NCI-H82 treated with DMSO at 0.1 percent for 48 hours (cell line): Measurements from ENCODE around the gene NTM.

Experiments
- DNase-seq: peaks from one replicate; lab custom pipeline; 2025; ENCODE audit not compliant: unreplicated experiment; lab: John Stamatoyannopoulos, UW

Gene NTM

DNA sequence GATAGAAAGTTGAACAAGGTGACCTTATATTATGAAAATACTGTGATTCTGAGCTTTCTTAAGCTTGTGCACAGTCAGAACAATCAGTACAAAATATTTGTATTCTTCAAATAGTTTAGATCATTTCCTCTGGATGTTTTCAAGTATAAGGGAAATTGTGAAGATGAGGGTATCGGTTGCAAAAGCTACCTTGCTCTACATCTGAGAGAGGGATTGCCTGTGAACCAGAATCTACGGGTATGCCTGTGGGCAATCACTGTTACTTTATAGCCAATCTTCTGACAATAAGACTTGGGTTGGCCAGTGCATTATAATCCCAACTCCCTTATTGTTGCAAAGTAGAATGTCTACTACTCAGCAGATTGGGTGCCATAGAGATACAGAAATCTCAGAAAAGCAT lies 90.5 kb downstream of the NTM start:
- DNase-seq, result no peak

DNA sequence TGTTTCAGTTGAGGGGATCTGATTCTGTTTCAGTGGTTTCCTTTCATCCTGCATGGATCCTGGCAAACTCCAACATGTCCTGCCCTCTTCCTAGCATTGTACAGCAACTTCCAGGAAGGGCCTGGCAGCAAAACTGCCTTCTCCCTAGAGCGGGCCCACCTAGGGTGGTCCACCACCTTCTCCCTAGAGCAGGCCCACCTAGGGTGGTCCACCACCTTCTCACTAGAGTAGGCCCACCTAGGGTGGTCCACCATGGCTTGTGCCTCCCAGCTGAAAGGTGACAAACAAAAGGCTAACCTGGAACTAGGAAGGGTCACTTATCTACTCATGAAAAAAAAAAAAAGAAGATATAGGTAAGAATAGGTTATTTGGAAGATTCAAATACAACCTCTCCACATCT lies 92.2 kb downstream of the NTM start:
- no peak for DNase-seq

DNA sequence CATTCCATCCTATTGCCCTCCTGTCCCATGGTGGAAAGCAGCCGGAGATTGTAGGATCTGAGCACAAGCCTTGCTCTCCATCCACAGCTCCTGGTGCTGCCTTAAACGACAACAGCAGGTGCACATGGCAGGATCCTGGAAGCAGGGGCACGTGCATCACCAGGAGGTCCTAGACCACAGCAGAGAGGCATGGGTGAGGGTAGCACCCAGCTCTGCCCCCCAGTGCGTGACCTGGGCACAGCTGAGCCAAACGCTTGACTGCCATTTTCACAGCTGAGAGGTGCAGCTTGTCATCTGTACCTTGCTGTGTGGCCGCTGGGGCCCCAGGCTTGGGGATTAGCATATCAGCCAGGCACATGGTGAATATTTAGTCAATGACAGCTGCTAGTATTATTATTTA lies 92.7 kb downstream of the NTM start:
- no peak for DNase-seq

DNA sequence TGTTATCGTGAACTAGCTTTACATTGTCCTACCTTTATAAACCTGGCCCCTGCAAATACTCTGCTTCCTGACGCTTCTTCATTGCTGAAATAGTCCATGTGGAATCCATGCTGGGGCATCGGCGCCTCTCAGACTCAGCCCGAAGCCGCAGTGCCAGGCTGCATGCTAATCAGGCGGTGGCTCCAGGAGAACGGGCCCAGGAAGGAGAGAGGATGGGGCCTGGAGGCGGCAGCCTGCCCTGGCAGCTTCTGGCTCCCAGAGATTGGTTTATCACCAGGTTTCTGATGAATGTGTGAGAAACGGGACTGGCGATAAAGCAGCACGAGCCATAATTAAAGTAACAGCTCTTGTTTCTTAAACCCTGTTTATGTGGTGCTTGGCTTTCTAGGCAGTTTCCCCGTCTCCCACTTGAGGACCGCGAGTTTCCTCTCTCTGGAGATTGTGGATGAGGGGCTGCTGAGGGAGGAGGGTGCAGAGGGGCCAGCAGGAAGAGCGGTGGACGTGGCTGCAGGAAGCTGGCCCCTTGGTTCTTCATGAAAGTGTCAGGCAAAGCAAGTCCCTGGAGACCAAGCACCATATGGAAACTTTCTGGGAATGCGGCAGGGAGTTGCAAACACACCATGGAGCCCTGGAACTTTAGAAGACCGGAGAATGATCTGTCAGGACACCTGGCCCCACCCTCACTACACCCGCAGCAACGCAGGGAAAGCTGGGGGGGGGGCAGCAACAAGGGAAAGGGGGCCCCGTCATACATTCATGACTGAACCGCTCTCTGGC lies 93.4 kb downstream of the NTM start:
- DNase-seq, result peak; percentile 50

- DNase-seq, result no peak
Measured at GRCh38 chr11:131464461-131464860, 94.0 kb downstream of the NTM start.

- no peak for DNase-seq
Measured at GRCh38 chr11:131465039-131465438, 94.6 kb downstream of the NTM start.

DNA sequence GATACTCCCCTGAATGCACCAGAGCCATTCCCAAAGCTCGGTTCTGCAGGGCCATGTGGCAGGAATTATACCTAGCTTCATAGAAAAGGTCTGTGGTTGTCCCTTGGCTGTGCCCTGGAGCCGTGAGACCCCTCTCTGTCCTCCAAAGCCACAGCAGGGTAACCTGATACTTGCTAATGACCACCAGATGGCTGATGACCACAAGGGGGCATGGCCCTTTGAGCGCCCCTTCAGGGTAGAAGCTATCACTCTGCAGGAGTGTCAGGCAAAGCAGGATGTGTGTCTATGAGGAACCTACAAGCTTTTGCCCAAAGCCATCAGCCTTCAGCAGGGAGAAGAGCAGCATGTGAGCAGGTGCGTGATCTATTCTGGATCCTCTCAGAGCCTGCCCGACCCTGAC lies 95.3 kb downstream of the NTM start:
- no peak for DNase-seq

GRCh38 chr11:131467645-131468394 lies 97.4 kb downstream of the NTM start:
- no peak for DNase-seq

- DNase-seq, result no peak
Measured at GRCh38 chr11:131468565-131468964, 98.2 kb downstream of the NTM start.

DNA sequence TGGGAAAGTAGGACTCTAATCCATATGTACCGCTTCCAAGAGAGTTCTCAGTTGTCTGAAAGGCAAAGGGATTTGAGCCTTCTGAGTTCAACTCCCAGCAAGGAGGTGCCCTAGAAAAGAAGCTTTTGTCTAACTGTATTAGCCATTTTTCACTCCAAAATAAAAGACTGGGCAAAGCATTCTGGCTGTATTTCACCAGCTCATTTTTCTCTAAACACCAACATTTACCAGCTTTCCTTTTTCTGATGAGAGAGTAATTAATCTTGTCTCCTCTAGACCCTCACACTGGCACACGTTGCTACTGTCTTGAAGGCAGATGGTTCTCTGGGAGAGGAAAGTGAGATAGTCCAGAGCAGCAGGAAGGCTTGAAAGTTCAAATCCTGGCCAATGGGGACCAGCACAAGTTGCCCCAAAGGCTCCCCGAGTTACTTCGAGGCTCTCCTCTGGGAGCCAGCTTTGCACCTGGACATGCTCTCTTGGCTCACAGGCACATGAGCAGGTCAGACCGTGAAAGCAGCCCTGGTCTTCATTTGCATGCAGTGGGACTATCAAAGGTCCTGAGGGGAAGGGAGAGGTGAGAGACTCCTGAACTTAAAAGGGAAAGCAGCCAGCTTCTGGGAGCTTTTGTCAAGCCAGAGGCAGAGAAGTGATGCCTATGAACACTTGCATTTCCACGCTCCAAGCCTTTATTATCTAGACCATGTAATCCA lies 100.0 kb downstream of the NTM start:
- no peak for DNase-seq

- peak; percentile 33 for DNase-seq
Measured at GRCh38 chr11:131471976-131472375, 101.6 kb downstream of the NTM start.

GRCh38 chr11:131474947-131475346 lies 104.5 kb downstream of the NTM start:
- DNase-seq, result no peak

- DNase-seq, result peak; percentile 92
Measured at GRCh38 chr11:131476266-131476665, 105.9 kb downstream of the NTM start.

GRCh38 chr11:131478341-131478740 lies 107.9 kb downstream of the NTM start:
- DNase-seq, result no peak

GRCh38 chr11:131481303-131481702 lies 110.9 kb downstream of the NTM start:
- no peak for DNase-seq

- peak; percentile 73 for DNase-seq
Measured at GRCh38 chr11:131481971-131482370, 111.6 kb downstream of the NTM start.

DNA sequence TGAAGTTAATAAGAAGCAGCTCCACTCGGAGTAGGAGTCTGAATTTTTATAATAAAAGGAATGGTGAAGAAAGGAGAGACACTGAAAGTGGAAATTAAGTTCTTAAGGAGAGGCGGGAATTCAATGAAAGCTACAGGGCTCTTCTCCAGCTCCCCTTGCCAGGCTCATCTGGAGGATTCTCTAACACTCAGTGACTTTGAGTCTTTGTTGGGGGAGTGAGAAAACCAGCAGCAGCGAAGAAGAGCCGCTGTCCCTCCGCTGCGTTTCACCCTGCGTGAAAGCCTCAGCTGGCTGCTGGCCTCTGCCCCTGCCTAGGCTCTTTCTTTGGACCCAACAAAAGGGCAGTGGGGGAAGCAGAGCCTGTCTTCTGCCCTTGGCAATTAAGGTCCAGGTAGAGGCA lies 113.0 kb downstream of the NTM start:
- DNase-seq, result no peak

DNA sequence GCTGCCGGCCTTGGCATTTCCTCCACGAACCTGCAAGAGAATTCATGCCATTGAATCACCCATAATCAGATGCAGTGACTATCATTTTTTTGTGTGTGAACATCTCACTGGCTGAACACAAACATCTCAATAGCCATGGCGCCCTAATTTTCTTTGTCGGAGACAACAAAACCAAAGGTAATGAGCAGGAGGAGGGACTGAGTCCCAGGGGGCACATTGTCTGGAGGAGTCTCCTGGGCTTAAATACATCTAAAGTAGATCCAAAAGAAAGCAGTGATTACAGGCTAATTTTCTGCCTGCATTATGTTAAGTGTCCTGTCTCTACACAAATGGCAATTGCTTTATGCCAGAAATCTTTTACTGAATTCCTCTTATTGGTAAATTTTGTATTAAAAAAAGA lies 113.5 kb downstream of the NTM start:
- no peak for DNase-seq

- DNase-seq, result no peak
Measured at GRCh38 chr11:131486100-131486499, 115.7 kb downstream of the NTM start.

DNA sequence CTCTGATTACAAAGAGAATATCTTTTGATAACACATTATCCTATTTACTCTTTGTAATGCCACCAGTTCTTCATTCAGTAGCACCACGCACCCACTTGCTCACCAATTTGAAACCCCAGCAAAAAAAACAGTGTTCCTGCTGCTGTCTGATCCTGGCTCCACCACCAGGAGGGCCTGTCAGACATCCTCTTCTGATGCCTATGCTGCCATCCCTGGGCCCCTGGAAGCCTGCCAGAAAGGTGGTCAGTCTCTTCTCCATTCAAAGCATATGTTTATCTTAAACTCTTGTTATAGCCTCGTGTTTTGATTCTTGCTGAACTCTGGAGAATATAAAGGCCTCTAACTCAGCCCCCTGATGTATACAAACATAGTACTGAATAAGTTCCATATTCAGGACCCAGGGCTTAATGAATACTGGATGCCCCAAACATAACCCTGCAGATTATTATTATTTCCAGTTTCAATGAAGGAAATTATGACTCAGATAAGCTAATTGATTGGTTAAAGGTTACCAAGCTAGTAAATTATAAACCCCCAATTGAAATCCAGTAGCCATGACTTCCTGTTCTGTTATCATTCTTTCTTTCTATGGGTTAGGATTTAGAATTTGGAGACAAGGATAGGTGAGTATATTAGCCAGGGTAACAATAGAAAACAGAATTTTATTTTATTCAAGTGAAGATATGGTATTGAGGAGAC lies 116.7 kb downstream of the NTM start:
- DNase-seq, result no peak

DNA sequence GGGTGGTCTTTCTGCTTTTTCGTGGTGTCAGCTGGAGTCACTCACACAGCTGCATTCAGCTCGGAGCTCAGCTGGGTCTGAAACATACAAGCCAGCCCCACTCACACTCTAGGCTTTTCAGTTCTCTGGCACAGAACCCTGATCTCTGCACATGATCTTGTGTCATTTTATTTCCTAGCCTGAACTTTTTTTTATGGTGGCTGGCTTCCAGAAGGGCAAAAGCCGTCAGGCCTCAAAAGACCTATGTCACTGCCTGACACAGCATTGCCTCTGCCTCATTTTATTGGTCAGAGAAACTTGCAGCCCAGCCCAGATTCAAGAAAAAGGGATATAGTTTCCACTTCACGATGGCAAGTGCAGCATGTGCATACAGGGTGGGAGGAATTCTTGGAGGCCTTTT lies 117.8 kb downstream of the NTM start:
- DNase-seq, result no peak
